Skeletal muscle tissue (tissue), 4 donors: Measurements from ENCODE around the gene NUP214. TPM values are rescaled to one million over a fixed set of nuclear protein-coding genes. Genes with fewer than 3 reads are reported as not detected.

Experiments used
- H3K27ac ChIP-seq: one replicate; pipeline ENCODE4 v1.7.0; 2013; ENCODE audit warnings: mild to moderate bottlenecking, low read depth, low read length, inconsistent platforms
- H3K27me3 ChIP-seq, 3 donors: one replicate each; pipeline ENCODE4 v1.7.0; 2013; ENCODE audit warnings: low read length in 3 of 3; ENCODE audit not compliant: control insufficient read depth in 3 of 3, insufficient read depth in 3 of 3
- H3K36me3 ChIP-seq, 3 donors: one replicate each; pipeline ENCODE4 v1.7.0; 2013; ENCODE audit warnings: low read length in 3 of 3; ENCODE audit not compliant: control insufficient read depth in 3 of 3, insufficient read depth in 3 of 3
- H3K4me1 ChIP-seq, 3 donors: one replicate each; pipeline ENCODE4 v1.7.0; 2013; ENCODE audit warnings: low read length in 3 of 3, mild to moderate bottlenecking in 3 of 3; ENCODE audit not compliant: control insufficient read depth in 3 of 3, insufficient read depth in 3 of 3
- H3K4me3 ChIP-seq, 3 donors: one replicate each; pipeline ENCODE4 v1.7.0; 2013; ENCODE audit warnings: low read length in 3 of 3
- H3K9ac ChIP-seq, 3 donors: one replicate each; pipeline ENCODE4 v1.7.0; 2013; ENCODE audit warnings: low read length in 3 of 3, mild to moderate bottlenecking in 3 of 3, moderate library complexity in 2 of 3, low read depth in 1 of 3
- H3K9me3 ChIP-seq, 3 donors: one replicate each; pipeline ENCODE4 v1.7.0; 2013; ENCODE audit warnings: low read length in 3 of 3; ENCODE audit not compliant: control insufficient read depth in 3 of 3
- total RNA-seq: library from RNA; depleted of rRNA; stranded (reverse); fragments of >200 nt; gene quantifications from one replicate; pipeline ENCODE4 v1.2.3, GENCODE V29; 2014
- donor health status: Osteomylitis.

The NUP214 gene
- total RNA-seq, 1 donor from 2014 or later, result 20.9 TPM

DNA sequence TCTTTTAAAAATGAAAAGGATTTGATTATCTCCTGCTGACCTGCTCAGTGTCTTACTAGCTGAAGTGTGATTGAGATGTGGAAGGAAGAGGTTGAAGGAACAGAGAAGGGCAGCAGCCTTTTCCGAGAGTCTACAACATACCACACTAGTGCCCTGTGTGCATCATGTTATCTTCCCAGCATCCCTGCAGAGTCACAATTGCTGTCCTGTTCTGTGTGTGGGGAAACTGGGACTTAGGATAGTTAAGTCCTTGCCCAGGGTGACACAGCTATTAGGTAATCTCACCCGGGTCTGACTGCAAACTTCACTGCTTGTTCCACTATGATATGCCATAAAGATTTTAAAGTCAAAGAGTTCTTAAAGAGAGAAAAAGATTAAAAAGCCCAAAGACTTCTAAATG lies 95.1 kb downstream of the NUP214 start:
- peaks cover 0 to 11% (median 6%) of the 10 kb centered on the region in 3 donors for H3K36me3 ChIP-seq
- no peaks in the 10 kb centered on the region for H3K27me3 ChIP-seq
- no peak overlapping the region for H3K4me3 ChIP-seq
- H3K27ac ChIP-seq, result no peak overlapping the region
- H3K4me1 ChIP-seq, result peaks cover 0 to 4% (median 0%) of the 10 kb centered on the region in 3 donors
- no peaks in the 10 kb centered on the region for H3K9me3 ChIP-seq
- H3K9ac ChIP-seq, result no peak overlapping the region

DNA sequence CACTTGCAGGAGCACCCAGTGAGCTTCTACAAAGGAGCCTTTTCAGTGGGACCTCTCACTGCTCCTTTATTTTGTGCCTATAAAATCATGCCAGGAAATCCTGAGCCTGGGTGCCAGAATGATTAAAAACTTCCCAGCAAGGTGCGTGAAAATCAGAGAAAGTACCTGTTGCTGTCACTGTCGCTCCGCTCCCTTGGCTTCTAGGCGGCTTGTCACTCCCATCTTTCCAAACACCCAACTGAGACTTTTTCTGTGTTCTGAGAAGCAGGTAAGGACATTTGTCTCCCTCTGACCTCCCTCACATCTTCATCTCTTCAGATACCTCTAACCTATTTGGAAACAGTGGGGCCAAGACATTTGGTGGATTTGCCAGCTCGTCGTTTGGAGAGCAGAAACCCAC lies 97.1 kb downstream of the NUP214 start:
- Histone ChIP-seq H3K4me3 (no peak overlapping the region), H3K27ac (no peak overlapping the region), H3K4me1 (peaks cover 0 to 7% (median 5%) of the 10 kb centered on the region in 3 donors), H3K36me3 (peaks cover 0 to 11% (median 6%) of the 10 kb centered on the region in 3 donors), H3K27me3 (no peaks in the 10 kb centered on the region), H3K9ac (no peak overlapping the region), H3K9me3 (no peaks in the 10 kb centered on the region)

DNA sequence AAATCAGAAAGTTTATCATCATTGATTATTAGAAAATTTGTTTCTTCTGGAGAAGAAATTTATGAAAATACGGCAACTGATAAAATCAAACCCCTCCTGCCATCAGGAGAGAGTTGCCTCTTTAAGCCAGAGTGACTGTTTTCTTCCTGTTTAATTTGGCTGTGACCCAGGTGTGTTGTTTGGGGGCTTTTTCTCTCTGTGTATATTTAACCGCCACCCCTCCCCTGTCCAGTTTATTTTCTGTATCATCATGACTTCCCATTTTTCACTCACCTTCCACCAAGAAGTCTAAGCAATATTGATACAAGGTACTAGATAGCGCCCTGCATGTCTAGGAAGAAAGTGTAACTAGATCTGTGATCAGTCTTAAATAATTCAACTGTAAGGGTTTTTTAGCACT lies 100.8 kb downstream of the NUP214 start:
- Histone ChIP-seq H3K9me3 (no peaks in the 10 kb centered on the region), H3K27me3 (no peaks in the 10 kb centered on the region), H3K9ac (no peak overlapping the region), H3K4me3 (no peak overlapping the region), H3K27ac (no peak overlapping the region), H3K36me3 (peaks cover 6 to 21% (median 14%) of the 10 kb centered on the region in 3 donors), H3K4me1 (peaks cover 0 to 9% (median 5%) of the 10 kb centered on the region in 3 donors)

DNA sequence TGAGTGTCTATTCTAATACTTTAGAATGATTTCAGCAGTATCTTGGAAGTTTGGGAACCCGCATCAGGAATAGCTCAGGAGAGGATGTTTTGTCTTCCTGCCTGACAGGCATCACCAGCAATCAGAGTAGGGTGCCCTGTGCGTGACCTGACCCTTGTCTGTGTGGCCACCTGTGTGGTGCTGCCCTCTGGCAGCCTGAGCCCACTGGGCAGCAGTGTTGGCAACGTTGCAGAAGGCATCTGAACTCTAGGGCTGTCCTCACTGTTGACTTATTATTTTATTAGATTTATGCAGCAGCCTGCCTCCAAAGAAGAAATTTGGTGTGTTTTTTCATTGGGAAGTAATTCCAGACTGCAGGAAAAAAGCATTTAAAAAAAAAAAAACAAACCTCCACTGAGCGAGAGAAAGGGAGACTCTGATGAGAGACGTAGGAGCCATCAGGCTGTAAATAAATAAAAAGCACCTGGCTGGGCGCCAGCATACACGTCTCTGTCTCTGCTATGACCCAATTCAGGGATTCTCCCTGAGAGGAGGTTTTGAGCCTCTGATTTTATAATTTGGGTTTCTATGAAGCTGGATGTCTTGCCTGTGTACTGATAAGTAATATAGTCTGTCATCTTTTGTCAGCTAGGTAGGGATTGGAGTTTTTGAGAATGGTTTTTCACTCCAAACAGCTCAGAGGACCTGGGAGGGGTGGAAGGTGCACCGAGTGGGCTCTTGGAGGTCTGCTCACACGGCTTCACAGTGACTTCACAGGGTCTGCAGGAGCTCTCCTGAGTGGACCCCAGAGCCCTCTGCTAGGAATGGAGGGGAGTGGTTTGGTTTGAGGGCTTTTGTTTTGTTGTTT lies 101.9 kb downstream of the NUP214 start:
- H3K9me3 ChIP-seq, result no peaks in the 10 kb centered on the region
- H3K27ac ChIP-seq, result no peak overlapping the region
- peaks cover 9 to 31% (median 24%) of the 10 kb centered on the region in 3 donors for H3K36me3 ChIP-seq
- peaks cover 0 to 9% (median 5%) of the 10 kb centered on the region in 3 donors for H3K4me1 ChIP-seq
- no peak overlapping the region for H3K9ac ChIP-seq
- no peaks in the 10 kb centered on the region for H3K27me3 ChIP-seq
- H3K4me3 ChIP-seq, result no peak overlapping the region

DNA sequence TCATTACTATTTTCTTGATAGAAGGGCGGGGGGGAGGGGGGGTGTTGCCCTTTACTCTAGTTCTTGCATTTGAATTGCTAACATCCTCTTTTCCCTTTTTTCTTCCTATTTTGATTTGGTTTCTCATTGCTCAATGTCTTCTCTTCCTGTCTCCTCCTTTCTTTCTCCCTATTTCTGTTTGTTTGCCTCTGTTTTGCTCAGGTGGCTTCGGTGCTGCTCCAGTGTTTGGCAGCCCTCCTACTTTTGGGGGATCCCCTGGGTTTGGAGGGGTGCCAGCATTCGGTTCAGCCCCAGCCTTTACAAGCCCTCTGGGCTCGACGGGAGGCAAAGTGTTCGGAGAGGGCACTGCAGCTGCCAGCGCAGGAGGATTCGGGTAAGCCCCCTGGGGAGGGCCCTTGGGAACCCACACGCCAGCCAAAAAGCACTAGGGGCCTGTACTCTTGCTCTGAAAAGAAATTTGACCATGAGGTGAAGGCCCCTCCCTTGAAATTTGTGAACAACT lies 102.6 kb downstream of the NUP214 start:
- peaks cover 14 to 31% (median 27%) of the 10 kb centered on the region in 3 donors for H3K36me3 ChIP-seq
- no peak overlapping the region for H3K27ac ChIP-seq
- H3K9ac ChIP-seq, result no peak overlapping the region
- no peaks in the 10 kb centered on the region for H3K9me3 ChIP-seq
- H3K4me1 ChIP-seq, result peaks cover 0 to 9% (median 5%) of the 10 kb centered on the region in 3 donors
- H3K27me3 ChIP-seq, result no peaks in the 10 kb centered on the region
- H3K4me3 ChIP-seq, result no peak overlapping the region

DNA sequence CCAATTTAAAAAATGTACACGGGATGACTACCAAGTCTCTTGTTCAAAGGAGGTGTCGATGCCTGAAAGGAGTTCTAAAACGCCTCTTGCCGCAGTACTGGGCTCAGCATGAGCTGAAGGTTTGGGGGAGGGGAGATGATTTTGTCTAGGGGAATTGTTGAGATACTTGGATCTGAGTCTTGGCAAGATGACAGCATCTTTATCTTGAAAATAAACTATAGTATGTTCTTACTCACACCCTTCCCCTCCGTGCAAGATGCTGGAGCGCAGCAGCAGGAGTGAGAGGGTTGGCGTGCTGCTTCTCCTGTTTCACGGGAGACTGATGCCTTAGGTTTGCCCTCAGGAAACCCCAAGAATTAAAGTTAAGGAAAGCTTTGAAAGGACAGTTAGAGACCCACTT lies 103.6 kb downstream of the NUP214 start:
- H3K27ac ChIP-seq, result no peak overlapping the region
- no peak overlapping the region for H3K9ac ChIP-seq
- H3K4me1 ChIP-seq, result peaks cover 0 to 9% (median 5%) of the 10 kb centered on the region in 3 donors
- peaks cover 20 to 40% (median 36%) of the 10 kb centered on the region in 3 donors for H3K36me3 ChIP-seq
- H3K4me3 ChIP-seq, result no peak overlapping the region
- H3K9me3 ChIP-seq, result no peaks in the 10 kb centered on the region
- H3K27me3 ChIP-seq, result no peaks in the 10 kb centered on the region

DNA sequence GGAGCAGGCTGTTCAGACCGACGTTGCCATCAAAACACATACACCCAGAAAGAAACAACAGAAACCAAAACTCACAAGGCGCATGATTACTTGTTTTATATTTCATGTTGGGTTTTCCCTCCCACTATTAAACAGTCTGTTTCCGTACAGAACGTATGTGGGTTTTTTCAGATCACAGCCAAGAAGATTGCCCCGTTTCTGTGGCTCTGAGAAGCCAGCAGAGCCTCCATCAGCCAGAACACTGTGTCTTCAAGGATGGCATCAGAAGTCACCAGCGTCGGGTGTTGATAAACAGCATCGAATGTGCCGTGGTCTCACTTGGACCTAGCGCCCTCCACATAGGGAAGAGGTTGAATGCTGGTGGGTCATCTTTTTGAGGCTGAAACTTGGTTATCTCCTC lies 108.2 kb downstream of the NUP214 start:
- H3K4me1 ChIP-seq, result peaks cover 20 to 25% (median 25%) of the 10 kb centered on the region in 3 donors
- peaks cover 24 to 39% (median 36%) of the 10 kb centered on the region in 3 donors for H3K36me3 ChIP-seq
- H3K9me3 ChIP-seq, result no peaks in the 10 kb centered on the region
- no peak overlapping the region for H3K27ac ChIP-seq
- H3K27me3 ChIP-seq, result no peaks in the 10 kb centered on the region
- H3K4me3 ChIP-seq, result no peak overlapping the region
- H3K9ac ChIP-seq, result no peak overlapping the region

DNA sequence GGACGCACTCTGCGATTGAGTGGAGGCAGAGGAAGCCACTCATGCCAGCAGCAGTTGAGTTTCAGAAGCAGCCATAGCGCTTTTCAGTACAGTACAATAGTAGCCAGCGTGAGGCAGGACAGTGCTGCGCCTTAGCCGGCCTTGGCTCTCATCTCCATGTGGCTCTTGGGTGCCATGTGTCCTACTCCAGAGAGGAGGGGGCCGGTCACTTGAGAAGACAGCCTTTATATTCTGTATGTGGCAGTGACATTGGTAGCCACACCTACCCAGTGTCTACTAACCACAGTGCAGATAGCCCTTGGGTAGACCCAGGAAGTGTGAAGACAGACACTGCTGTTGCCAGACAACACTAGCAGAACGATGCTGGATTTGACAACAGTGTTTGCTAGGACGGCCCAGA lies 108.6 kb downstream of the NUP214 start:
- Histone ChIP-seq H3K4me1 (peaks cover 22 to 30% (median 29%) of the 10 kb centered on the region in 3 donors), H3K36me3 (peaks cover 24 to 35% (median 32%) of the 10 kb centered on the region in 3 donors), H3K9ac (no peak overlapping the region), H3K9me3 (no peaks in the 10 kb centered on the region), H3K27me3 (no peaks in the 10 kb centered on the region), H3K4me3 (no peak overlapping the region), H3K27ac (no peak overlapping the region)

DNA sequence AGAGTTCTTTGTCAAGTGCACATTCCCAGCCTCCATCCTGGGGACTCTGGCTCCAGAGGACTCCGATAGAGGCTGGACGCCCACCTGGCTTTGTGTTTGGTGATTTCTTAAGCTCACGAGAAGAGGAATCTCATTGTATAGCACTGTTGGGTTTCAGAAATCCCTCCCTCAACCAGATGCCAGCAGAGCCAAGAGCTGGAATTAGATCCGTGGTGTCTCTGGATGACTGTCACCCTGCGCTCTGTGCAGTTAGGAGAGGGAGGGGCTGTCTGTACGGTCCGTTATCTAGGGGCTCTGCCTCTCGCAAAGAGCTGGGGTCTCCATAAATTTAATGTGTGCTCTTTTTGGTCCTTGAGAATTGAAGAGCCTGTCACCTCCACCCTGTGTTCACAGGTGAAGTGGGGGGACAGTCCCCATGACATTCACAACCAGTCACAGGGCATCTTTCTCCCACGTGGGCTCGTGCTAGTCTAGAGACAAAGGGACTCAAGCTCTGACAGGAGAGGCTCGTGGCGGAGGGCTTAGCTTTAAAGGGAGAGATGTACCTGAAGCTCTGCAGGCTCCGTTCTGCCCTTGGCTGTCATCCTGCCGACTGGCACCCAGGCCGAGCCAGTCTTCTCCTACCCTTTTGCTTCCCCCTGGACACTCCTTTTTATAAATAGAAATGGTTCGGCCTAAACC lies 109.6 kb downstream of the NUP214 start:
- peaks cover 24 to 30% (median 30%) of the 10 kb centered on the region in 3 donors for H3K36me3 ChIP-seq
- H3K4me1 ChIP-seq, result peaks cover 22 to 35% (median 32%) of the 10 kb centered on the region in 3 donors

DNA sequence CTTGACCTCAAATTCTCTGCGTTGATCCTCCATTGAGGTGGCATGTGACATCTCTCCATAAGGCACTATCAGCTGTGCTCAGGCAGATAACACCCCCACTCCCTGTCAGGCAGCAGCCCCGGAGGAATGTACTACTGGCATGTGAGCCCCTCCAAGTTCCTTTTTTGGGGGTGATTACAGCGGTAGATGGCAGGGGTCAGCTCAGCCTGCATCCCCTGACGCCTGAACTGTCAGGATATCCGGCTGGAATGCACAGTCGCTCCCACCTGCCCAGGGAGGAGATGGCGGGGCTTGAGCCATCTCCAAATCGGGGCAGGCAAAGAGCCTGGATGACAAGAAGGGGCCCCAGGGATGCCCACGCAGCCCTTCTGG lies 110.1 kb downstream of the NUP214 start:
- H3K27ac ChIP-seq, result peak overlapping the region; percentile 28
- H3K36me3 ChIP-seq, result peaks cover 23 to 29% (median 25%) of the 10 kb centered on the region in 3 donors
- no peaks in the 10 kb centered on the region for H3K27me3 ChIP-seq
- H3K4me1 ChIP-seq, result peaks cover 22 to 35% (median 32%) of the 10 kb centered on the region in 3 donors
- H3K9me3 ChIP-seq, result no peaks in the 10 kb centered on the region
- H3K9ac ChIP-seq, result peak overlapping the region in 1 of 3 donors; percentile 62
- no peak overlapping the region for H3K4me3 ChIP-seq

More for the DNA sequence above, 109.6 kb downstream of the NUP214 start:
- H3K9me3 ChIP-seq, result no peaks in the 10 kb centered on the region
- H3K9ac ChIP-seq, result peak overlapping the region in 1 of 3 donors; percentile 62
- no peaks in the 10 kb centered on the region for H3K27me3 ChIP-seq
- H3K4me3 ChIP-seq, result no peak overlapping the region
- H3K27ac ChIP-seq, result peak overlapping the region; percentile 28
